ENCODE data around the gene ZDBF2. TPM values are rescaled to one million over a fixed set of nuclear protein-coding genes. Genes with fewer than 3 reads are reported as not detected.

Gene ZDBF2
- total RNA-seq, 2 donors from 2014 or later, result 7.2 to 10.6 TPM

DNA sequence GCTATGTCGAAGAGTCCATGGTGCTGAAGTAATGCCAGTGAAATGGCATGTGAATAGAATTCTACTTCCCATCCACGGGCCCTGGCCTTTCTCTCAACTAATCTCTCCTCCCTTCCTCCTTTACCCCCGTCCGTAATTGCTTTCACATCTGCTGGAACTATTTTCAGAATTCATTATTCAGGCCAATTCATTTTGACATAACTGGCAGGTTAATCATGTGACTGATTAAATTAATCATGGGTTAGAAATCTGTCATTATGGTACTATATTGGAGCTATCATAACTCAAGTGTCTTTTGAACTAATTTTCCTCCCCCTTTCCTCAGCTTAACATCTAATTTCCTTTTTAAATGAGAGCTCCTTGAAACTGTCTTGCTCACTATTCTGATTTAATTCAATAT is 66.9 kb downstream of the ZDBF2 start:
- Histone ChIP-seq H3K36me3 (no peaks in the 10 kb centered on the region), H3K27me3 (no peaks in the 10 kb centered on the region), H3K4me3 (no peak overlapping the region), H3K9me3 (no peaks in the 10 kb centered on the region), H3K4me1 (no peaks in the 10 kb centered on the region), H3K27ac (no peak overlapping the region)
- DNase-seq (ENCODE audit: low spot score), result no peak
- TF ChIP-seq, protein P1, sequence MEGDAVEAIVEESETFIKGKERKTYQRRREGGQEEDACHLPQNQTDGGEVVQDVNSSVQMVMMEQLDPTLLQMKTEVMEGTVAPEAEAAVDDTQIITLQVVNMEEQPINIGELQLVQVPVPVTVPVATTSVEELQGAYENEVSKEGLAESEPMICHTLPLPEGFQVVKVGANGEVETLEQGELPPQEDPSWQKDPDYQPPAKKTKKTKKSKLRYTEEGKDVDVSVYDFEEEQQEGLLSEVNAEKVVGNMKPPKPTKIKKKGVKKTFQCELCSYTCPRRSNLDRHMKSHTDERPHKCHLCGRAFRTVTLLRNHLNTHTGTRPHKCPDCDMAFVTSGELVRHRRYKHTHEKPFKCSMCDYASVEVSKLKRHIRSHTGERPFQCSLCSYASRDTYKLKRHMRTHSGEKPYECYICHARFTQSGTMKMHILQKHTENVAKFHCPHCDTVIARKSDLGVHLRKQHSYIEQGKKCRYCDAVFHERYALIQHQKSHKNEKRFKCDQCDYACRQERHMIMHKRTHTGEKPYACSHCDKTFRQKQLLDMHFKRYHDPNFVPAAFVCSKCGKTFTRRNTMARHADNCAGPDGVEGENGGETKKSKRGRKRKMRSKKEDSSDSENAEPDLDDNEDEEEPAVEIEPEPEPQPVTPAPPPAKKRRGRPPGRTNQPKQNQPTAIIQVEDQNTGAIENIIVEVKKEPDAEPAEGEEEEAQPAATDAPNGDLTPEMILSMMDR (IDR thresholded peaks at IDR 0.05), result no peak

- H3K27ac ChIP-seq, result no peak overlapping the region
- H3K9me3 ChIP-seq, result no peaks in the 10 kb centered on the region
- DNase-seq (ENCODE audit: low spot score), result no peak
- H3K4me1 ChIP-seq, result no peaks in the 10 kb centered on the region
- H3K36me3 ChIP-seq, result no peaks in the 10 kb centered on the region
- H3K27me3 ChIP-seq, result no peaks in the 10 kb centered on the region
- H3K4me3 ChIP-seq, result no peak overlapping the region
- TF ChIP-seq, protein P1 (IDR thresholded peaks at IDR 0.05), result no peak
These were observed 68.7 kb downstream of the ZDBF2 start for GRCh38 chr2:206343144-206343543.

GRCh38 chr2:206343816-206344215 is 69.4 kb downstream of the ZDBF2 start:
- no peak overlapping the region for H3K27ac ChIP-seq
- TF ChIP-seq, protein P1 (IDR thresholded peaks at IDR 0.05), result no peak

DNA sequence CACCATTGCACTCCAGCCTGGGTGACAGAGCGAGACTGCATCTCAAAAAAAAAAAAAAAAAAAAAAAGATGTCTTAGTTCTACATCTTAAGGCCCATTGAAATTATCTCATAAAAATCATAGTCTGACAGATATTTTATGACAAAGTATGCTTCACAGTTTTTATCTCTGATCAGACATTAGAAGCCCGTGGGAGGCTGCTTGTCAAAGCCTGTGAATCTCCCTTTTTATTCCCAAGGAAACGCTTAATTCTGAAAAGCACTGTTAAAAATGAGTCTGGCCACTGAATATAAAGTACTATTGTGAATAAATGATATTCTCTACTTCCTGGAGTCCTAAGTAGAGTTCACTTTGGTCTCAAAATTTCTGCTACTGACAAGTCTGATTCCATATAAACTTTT is 71.1 kb downstream of the ZDBF2 start:
- no peak overlapping the region for H3K4me3 ChIP-seq
- H3K4me1 ChIP-seq, result no peaks in the 10 kb centered on the region
- no peak overlapping the region for H3K27ac ChIP-seq
- TF ChIP-seq, protein P1 (IDR thresholded peaks at IDR 0.05), result no peak
- no peaks in the 10 kb centered on the region for H3K36me3 ChIP-seq
- no peaks in the 10 kb centered on the region for H3K27me3 ChIP-seq
- no peak for DNase-seq (ENCODE audit: low spot score)
- no peaks in the 10 kb centered on the region for H3K9me3 ChIP-seq

More at GRCh38 chr2:206343816-206344215, 69.4 kb downstream of the ZDBF2 start:
- no peaks in the 10 kb centered on the region for H3K9me3 ChIP-seq
- no peak overlapping the region for H3K4me3 ChIP-seq
- no peaks in the 10 kb centered on the region for H3K27me3 ChIP-seq
- H3K4me1 ChIP-seq, result no peaks in the 10 kb centered on the region
- no peaks in the 10 kb centered on the region for H3K36me3 ChIP-seq
- no peak for DNase-seq (ENCODE audit: low spot score)

- H3K36me3 ChIP-seq, result no peaks in the 10 kb centered on the region
- TF ChIP-seq, protein P1 (IDR thresholded peaks at IDR 0.05), result no peak
These were observed 74.9 kb downstream of the ZDBF2 start for GRCh38 chr2:206349375-206349774.

DNA sequence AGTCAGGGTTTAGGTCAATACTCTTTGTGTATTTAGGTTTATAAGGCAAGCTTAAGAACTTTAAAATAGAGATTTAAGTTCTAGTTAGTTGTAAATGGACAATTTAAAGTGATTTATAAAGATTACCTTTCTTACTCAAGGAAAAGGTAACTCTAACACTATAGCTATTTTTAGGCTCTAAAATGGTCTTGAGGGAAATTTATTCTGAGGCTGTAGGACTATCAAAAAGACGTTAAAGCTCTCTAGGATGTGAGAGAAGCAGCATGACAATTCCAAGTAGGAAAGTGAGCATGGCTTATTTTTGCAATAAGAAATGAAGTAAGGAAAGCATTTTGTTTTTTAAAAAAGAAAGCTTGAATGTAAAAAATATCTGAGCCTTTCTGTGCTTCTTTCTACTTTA is 78.1 kb downstream of the ZDBF2 start:
- Histone ChIP-seq H3K4me1 (no peaks in the 10 kb centered on the region), H3K9me3 (no peaks in the 10 kb centered on the region), H3K27me3 (no peaks in the 10 kb centered on the region), H3K4me3 (no peak overlapping the region), H3K36me3 (no peaks in the 10 kb centered on the region), H3K27ac (no peak overlapping the region)
- TF ChIP-seq, protein P1 (IDR thresholded peaks at IDR 0.05), result no peak
- no peak for DNase-seq (ENCODE audit: low spot score)

More at GRCh38 chr2:206349375-206349774, 74.9 kb downstream of the ZDBF2 start:
- Histone ChIP-seq H3K27me3 (no peaks in the 10 kb centered on the region), H3K9me3 (no peaks in the 10 kb centered on the region), H3K4me3 (no peak overlapping the region), H3K4me1 (no peaks in the 10 kb centered on the region), H3K27ac (no peak overlapping the region)
- no peak for DNase-seq (ENCODE audit: low spot score)

All from right atrium auricular region (tissue), 2 donors.